Epithelial cell of prostate (primary cell): ENCODE data around the gene BDH1.

ENCODE experiments used
- DNase-seq: peaks from one replicate; pipeline ENCODE4 v3.0.0-alpha.2; 2011; ENCODE audit warnings: low read depth, low spot score
- H3K27ac ChIP-seq: fragments of 450-650 bp; 2 replicates; pipeline ENCODE4 v1.5.1; 2017; ENCODE audit warnings: mild to moderate bottlenecking

The BDH1 gene

DNA sequence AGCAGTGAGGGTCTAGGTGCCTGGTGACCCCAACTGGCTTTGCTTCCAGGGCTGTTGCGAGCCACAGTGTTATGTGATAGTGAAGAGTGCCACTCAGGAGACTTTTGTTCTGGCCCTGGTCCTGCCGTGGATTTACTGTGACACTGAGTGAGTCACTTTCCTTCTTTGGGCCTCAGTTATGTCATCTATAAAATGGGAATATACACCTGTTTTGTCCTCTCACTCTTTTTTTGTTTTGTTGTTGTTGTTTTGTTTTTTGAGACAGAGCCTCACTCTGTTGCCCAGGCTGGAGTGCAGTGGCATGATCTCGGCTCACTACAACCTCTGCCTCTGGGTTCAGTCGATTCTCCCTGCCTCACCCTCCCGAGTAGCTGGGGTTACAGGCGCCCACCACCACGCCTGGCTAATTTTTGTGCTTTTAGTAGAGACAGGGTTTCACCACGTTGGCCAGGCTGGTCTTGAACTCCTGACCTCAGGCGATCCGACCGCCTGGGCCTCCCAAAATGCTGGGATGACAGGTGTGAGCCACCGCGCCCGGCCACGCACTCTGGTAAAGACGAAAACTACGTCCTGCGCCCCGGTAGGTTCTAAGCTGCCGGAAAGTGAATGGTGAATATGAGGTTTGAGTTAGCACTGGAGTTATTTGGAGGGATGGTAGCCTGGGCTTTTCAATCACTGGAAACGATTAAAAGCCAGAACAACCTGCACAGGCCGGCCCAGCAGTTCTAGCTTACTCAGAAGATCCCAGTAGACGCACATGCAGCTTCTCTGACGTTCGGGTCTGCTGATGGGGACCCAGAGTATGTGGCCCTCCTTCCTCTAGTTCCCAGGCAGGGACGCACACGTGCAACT is 46.6 kb downstream of the BDH1 start:
- H3K27ac ChIP-seq: no peak overlapping the region
- DNase-seq: no peak

DNA sequence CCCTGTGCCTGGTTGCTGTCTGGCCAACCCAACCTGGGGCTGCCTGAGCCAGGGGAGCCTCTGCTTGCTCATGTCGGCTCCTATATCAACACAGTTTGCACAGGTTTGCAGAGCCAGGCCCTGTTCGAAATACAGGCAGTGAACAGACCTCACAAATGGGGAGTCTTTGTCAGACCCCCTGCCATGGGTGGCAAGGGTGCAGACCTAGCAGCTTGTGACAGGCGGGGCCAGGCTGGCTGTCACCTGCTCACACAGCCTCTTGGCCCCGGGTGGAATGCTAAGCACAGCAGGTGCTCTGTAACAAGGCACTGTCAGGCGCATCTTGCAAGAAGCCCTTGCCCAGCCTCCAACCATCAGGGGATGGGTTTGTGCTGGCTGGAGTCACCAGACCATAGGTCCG is 47.3 kb downstream of the BDH1 start:
- no peak for DNase-seq
- H3K27ac ChIP-seq: no peak overlapping the region

DNA sequence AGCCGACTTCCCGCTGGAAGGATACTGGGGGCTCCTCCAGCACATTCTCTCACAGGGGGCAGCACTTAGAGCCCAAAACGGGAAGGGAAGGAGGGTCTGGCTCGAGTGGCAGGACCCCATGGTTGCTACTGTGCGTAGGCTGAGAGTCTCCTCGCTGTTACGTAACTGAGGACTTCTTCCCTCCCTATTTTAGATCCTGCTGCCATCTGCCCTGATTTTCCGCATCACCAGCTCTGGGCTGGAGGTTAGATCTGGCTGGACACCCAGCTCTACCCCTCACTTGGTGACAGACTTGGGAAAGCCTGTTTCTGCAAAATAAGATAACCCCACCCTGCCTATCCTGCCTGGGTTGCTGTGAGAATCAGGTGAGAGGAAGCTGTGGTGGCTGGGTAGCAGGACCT is 47.7 kb downstream of the BDH1 start:
- no peak overlapping the region for H3K27ac ChIP-seq
- DNase-seq: no peak

- H3K27ac ChIP-seq: no peak overlapping the region
- no peak for DNase-seq
Measured at GRCh38 chr3:197507541-197507940, 48.2 kb downstream of the BDH1 start.

DNA sequence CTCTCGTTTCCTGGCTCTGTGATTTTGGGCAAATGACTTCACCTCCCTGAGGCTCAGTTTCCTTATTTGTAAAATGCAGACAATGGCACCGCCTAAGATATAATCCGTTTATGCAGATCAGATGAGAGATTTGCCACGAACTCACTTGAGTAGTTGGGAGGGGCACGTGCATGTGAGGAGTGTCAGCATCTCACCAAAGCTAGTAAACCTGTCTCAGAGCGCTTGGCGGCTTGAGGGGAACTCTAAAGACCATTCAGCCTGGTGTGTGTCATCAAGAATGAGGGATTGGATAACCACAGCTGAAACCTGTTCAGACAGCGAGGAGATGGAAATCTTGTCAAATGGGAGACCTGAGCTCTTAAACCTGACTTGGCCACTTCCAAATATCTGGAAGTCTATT is 48.7 kb downstream of the BDH1 start:
- DNase-seq: peak; percentile 48
- no peak overlapping the region for H3K27ac ChIP-seq

DNA sequence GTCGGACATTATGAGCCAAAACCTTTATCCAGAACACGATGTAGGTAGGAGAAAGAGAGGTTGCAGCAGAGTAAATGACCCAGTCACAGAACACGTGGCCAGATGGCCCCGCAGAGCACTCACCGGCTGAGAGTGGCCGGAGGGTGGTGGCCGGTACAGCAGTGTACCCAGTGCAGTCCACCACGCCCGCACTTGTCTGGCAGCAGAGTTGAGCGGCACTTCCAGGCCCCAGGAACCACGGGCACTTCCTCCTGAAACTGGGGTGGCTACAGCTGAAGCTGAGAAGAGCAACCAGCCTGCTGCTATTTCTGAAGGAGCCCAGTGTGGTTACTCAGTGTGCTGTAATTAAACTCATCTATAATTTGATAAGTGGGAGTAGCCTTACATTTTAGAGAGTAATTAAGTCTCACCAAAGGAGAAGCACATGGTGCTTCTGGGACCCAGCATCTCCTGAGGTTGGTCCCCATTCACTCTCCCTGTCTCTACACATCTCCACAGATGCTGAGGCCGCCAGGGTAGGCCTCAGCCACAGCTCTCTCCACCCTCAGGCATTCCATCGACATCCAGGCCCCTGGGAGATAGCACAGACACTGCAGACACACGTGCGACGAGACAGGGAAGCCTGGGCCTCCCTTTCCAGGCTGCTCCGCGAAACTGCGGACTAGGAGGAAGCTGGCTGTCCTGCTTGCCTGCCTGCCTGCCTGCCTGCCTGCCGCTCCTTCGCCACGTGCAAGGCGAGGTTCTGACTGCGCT is 49.8 kb downstream of the BDH1 start:
- no peak for DNase-seq
- H3K27ac ChIP-seq: no peak overlapping the region

- no peak overlapping the region for H3K27ac ChIP-seq
- DNase-seq: no peak
Measured at GRCh38 chr3:197504641-197505121, 51.1 kb downstream of the BDH1 start.

DNA sequence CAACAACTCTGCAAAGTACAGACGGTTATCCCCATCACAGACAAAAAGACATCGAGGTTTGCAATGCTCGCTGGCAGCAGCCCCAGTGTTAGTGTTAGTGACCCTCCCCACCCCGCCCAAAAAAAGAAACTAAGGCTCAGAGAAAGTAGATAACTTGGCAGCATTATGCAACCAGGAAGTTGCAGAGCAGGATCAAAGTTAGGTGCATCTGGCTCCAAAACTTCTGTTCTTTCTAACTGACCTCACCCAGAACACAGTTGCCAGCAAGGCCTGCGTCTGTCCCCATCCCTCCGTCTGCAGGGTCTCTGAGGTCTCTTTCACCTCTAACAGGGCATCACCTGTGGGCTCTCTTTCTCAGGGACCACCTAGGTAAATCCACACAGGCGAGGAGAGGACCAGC is 51.5 kb downstream of the BDH1 start:
- DNase-seq: no peak

DNA sequence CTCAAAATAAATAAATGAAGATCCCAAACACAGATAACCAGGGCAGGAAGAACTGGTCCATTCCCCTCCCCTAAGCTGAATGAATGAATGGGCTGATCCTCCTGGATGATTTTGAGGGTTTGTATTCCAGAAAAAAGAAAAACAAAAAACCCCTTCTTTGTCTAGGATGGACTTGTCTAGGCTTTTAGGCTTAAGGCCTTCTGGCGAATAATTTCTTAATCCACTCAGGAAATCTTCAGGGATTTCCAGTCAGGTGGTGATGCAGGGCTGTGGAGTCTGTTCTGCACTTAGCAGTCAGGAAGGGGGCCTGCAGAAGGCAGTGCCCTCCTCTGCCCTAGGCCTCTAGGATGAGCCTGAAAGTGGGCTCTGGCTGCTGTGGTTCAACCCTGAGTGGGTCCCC is 52.1 kb downstream of the BDH1 start:
- no peak overlapping the region for H3K27ac ChIP-seq
- no peak for DNase-seq

More for the DNA sequence above, 51.5 kb downstream of the BDH1 start:
- no peak overlapping the region for H3K27ac ChIP-seq

DNA sequence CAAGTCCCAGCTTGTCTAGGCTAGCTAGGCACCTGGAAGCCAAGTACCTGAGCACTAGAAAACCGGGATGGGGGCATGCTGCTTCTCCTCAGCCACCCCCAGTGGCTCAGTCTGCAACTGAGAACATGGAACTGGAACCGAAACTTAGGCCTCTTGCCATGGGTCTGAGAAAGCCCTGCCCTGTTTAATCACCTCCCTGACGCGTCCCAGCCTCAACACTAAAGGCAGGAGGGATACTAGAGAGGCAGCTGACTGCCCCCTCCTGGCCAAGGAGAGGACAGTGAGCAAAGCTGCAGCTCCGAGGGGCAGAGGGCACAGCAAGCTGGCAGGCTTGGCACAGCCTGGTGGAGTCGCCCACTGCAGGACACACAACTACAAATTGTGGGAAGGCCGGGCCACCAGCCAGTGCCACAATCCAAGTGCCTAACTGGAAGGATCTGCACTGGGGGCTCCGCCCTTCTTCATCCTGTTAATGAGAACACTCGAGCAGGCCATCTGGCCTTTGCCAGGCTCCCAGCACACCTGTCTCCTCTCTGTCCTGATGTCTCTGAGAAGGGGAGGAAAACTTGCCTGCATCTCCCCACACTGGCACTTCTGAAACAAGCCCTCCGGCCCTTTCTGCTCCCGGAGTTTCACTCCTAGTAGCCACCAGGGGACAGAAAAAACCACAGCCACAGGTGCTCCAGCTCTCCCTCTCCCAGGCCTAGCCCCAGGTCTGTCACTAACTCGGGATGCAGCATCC is 53.7 kb downstream of the BDH1 start:
- DNase-seq: peak; percentile 75
- H3K27ac ChIP-seq: peak overlapping the region; percentile 72

- H3K27ac ChIP-seq: peak overlapping the region; percentile 72
- no peak for DNase-seq
Measured at GRCh38 chr3:197501496-197501878, 54.3 kb downstream of the BDH1 start.

GRCh38 chr3:197500812-197501211 is 55.0 kb downstream of the BDH1 start:
- DNase-seq: no peak

DNA sequence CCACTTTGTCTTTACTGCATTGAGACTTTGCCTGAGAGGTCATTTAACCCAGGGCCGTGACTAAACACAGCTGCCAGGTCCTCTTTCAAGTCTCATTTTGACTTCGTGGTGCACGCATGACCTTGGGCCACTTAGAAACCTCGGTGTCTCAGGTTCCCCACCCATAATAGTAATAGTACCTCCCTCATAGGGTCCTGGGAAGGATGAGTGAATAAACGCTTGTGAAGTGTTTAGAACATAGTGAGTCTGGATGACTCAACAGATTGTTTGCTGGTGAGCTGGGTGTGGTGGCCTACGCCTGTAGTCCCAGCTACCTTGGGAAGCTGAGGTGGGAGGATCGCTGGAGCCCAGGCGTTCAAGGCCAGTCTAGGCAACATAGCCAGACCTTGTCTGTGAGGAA is 56.3 kb downstream of the BDH1 start:
- peak; percentile 84 for DNase-seq
- peak overlapping the region; percentile 72 for H3K27ac ChIP-seq

More at GRCh38 chr3:197500812-197501211, 55.0 kb downstream of the BDH1 start:
- peak overlapping the region; percentile 72 for H3K27ac ChIP-seq

DNA sequence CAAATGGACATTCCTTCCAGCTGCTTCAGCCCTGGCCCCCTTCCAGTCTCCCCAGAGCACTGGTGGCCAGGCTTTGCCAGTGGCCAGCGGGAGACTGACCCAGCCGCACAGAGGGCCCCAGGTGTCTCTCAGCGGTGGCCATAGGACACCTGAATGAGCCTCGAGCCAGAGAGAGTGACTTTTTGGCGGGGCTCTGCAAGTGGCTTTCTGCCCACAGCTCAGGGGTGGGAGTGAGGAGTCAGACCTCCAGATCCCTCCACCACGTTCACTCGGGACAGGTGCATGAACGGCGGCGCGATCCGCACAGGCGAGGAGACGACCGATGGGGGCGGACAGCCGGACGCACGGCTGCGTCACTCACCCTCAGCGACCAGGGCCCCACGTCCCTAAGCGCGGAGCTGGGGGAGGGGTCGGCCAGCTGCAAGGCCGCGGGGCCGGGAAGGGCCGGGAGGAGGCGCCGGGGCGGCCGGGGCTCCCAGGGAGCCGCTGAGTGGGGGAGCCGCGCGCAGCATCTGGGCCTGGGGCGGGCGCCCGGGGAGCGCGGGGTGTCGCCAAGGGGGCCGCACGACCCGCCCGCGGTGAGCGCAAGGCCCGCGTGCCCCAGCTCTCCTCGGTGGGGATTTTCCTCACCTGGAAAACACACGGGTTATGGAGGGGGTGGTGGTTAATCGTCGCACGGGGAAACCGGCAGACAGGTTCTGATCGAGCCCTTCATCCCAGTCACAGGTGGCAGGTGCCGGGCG is 57.1 kb downstream of the BDH1 start:
- DNase-seq: no peak
- peak overlapping the region; percentile 72 for H3K27ac ChIP-seq

DNA sequence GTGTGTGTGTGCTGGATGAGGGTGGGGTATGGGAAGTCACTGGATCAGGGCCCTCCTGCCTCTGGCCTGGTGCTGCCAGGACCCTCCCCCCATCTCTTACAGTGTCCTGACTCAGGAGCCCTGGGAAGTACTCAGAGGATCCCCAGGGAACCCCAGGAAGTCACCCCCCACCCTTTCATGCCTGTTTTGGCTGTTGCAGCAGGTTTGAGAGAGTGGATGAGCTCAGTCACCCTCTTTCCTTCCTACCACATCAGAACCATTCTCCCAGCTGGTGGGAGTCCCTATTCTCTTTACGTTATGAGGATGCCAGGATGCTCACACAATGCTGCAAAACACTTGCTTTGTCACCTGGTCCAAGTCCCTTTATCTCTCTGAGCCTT is 59.0 kb downstream of the BDH1 start:
- no peak for DNase-seq
- no peak overlapping the region for H3K27ac ChIP-seq

GRCh38 chr3:197495999-197496745 is 59.6 kb downstream of the BDH1 start:
- H3K27ac ChIP-seq: peak overlapping the region; percentile 61
- no peak for DNase-seq

GRCh38 chr3:197495499-197495898 is 60.3 kb downstream of the BDH1 start:
- H3K27ac ChIP-seq: peak overlapping the region; percentile 61
- DNase-seq: no peak

- no peak for DNase-seq
Measured at GRCh38 chr3:197495059-197495455, 60.7 kb downstream of the BDH1 start.

DNA sequence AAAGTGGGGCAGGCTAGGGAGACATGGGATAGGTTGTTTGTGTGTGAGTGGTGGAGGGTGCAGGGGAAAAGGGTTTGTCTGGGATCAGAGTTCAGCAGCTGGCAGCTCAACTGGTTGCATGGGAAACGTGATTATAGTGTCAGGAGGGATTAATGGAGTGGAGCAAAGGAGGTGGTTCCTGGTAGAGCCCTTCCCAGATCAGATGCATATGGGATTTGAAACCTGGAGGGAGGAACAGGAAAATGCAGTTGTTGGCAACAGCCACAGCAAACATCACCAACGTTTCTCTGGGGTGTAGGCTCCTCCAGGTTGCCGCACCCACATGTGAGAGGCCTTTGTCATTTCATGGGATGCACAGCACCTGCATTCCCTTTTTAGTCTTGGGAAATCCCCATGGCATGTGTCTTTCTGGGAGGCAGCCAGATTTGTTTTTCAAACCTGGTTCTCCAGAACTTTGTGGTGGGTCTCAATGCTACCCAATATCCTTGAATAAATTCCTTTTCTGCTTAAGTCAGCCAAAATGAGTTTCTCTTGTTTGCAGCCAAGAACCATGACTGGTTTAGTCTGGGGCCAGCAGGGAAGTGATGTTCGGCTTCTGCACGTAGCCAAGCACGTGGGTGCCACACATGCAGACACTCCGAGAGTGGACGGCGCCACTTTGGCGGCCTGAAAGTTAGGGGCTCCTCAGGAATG is 61.3 kb downstream of the BDH1 start:
- H3K27ac ChIP-seq: peak overlapping the region; percentile 61
- DNase-seq: peak; percentile 64

More at GRCh38 chr3:197495059-197495455, 60.7 kb downstream of the BDH1 start:
- H3K27ac ChIP-seq: peak overlapping the region; percentile 61
